CD4-positive, CD25-positive, alpha-beta regulatory T cell (primary cell): Measurements from ENCODE around the gene MEIOB. TPM values are rescaled to one million over a fixed set of nuclear protein-coding genes. Genes with fewer than 3 reads are reported as not detected.
"Not testable (repeated sequence)": the region's sequence is repeated elsewhere in the genome, so short reads cannot be mapped to it uniquely, and the experiment has no call there.

Experiments
- ATAC-seq, 2 donors: fragments of 150-1000 bp; cut with Tn5 transposase; one replicate each; pipeline ENCODE4 v1.10.0; 2021; ENCODE audit warnings: low read depth in 2 of 2, moderate number of reproducible peaks in 2 of 2, moderate library complexity in 1 of 2
- DNase-seq, 3 donors: peaks; one replicate each; pipeline versions ENCODE4 v3.0.0 to v3.0.0-alpha.2; 2012 to 2022; ENCODE audit warnings: mixed read lengths in 1 of 3
- H3K27ac ChIP-seq: one replicate; pipeline ENCODE4 v1.7.0; 2013; ENCODE audit warnings: mild to moderate bottlenecking, low read length; ENCODE audit not compliant: insufficient read depth, poor library complexity, severe bottlenecking
- H3K27me3 ChIP-seq: one replicate; pipeline ENCODE4 v1.7.0; 2013; ENCODE audit warnings: low read length; ENCODE audit not compliant: control insufficient read depth, insufficient read depth
- H3K36me3 ChIP-seq: one replicate; pipeline ENCODE4 v1.7.0; 2013; ENCODE audit warnings: mild to moderate bottlenecking, low read length, moderate library complexity; ENCODE audit not compliant: control insufficient read depth, insufficient read depth
- H3K4me1 ChIP-seq: 2 replicates; pipeline ENCODE4 v1.7.0; 2013; ENCODE audit warnings: mild to moderate bottlenecking, low read length; ENCODE audit not compliant: insufficient read depth, control insufficient read depth, poor library complexity, severe bottlenecking
- H3K4me3 ChIP-seq: one replicate; pipeline ENCODE4 v1.7.0; 2013; ENCODE audit warnings: low read depth, mild to moderate bottlenecking, low read length, moderate library complexity
- H3K9me3 ChIP-seq, 2 experiments: 1 replicate in 1 of 2; 2 replicates in 1 of 2; pipeline ENCODE4 v1.7.0; 2013; ENCODE audit warnings: low read length in 2 of 2, mild to moderate bottlenecking in 1 of 2, moderate library complexity in 1 of 2; ENCODE audit not compliant: control insufficient read depth in 2 of 2
- H3K27ac Mint-ChIP-seq, 3 donors: one replicate each; pipeline ENCODE4 v1.8.0; 2020 to 2022; ENCODE audit warnings: mild to moderate bottlenecking in 3 of 3, mixed read lengths in 3 of 3, moderate library complexity in 2 of 3
- H3K27me3 Mint-ChIP-seq: one replicate; pipeline ENCODE4 v1.8.0; 2022; ENCODE audit warnings: mild to moderate bottlenecking, mixed read lengths
- H3K36me3 Mint-ChIP-seq: one replicate; pipeline ENCODE4 v1.8.0; 2020; ENCODE audit warnings: mixed read lengths
- H3K4me1 Mint-ChIP-seq, 4 donors: one replicate each; pipeline ENCODE4 v1.8.0; 2020 to 2022; ENCODE audit warnings: mixed read lengths in 4 of 4, mild to moderate bottlenecking in 1 of 4
- H3K4me3 Mint-ChIP-seq, 4 donors: one replicate each; pipeline ENCODE4 v1.8.0; 2020 to 2022; ENCODE audit warnings: mild to moderate bottlenecking in 4 of 4, mixed read lengths in 4 of 4, moderate library complexity in 3 of 4
- H3K9me3 Mint-ChIP-seq, 7 donors: one replicate each; pipeline ENCODE4 v1.8.0; 2020 to 2022; ENCODE audit warnings: mixed read lengths in 7 of 7, mild to moderate bottlenecking in 3 of 7, moderate library complexity in 2 of 7
- polyA plus RNA-seq, 4 donors: library from polyadenylated mRNA; unstranded; fragments of 300-500 nt; fragmentation: Illumina TruSeq; gene quantifications; one replicate each; pipeline ENCODE4 v1.2.3, GENCODE V29; 2021
- total RNA-seq: library from RNA; stranded (reverse); gene quantifications from one replicate; pipeline ENCODE4 v1.2.3, GENCODE V29; 2022

The MEIOB gene
- total and polyA plus RNA-seq, 5 donors from 2014 or later = not detected

- Mint-ChIP-seq H3K9me3 (peaks cover 0 to 1% (median 0%) of the 10 kb centered on the region in 7 donors), H3K36me3 (no peaks in the 10 kb centered on the region), H3K27me3 (peaks cover 33% of the 10 kb centered on the region), H3K4me1 (no peaks in the 10 kb centered on the region), H3K27ac (no peak overlapping the region), H3K4me3 (no peak overlapping the region)
- DNase-seq (no peak), ATAC-seq (no peak)
- no peaks in the 10 kb centered on the region for H3K36me3 ChIP-seq
- peaks cover 4% of the 10 kb centered on the region for H3K27me3 ChIP-seq
- no peaks in the 10 kb centered on the region for H3K4me1 ChIP-seq
- H3K9me3 ChIP-seq = no peaks in the 10 kb centered on the region
- H3K4me3 ChIP-seq = no peak overlapping the region
- H3K27ac ChIP-seq = no peak overlapping the region
Observed at GRCh38 chr16:1878256-1878655, 6.3 kb upstream of the MEIOB start.

GRCh38 chr16:1877804-1878203 is 5.8 kb upstream of the MEIOB start:
- Histone ChIP-seq H3K36me3 (no peaks in the 10 kb centered on the region), H3K27me3 (peaks cover 4% of the 10 kb centered on the region), H3K4me3 (no peak overlapping the region), H3K4me1 (no peaks in the 10 kb centered on the region), H3K27ac (no peak overlapping the region), H3K9me3 (no peaks in the 10 kb centered on the region)
- ATAC-seq = no peak
- no peak for DNase-seq
- Mint-ChIP-seq H3K27ac (no peak overlapping the region), H3K36me3 (no peaks in the 10 kb centered on the region), H3K4me3 (no peak overlapping the region), H3K4me1 (no peaks in the 10 kb centered on the region), H3K9me3 (peaks cover 0 to 1% (median 0%) of the 10 kb centered on the region in 7 donors), H3K27me3 (peaks cover 36% of the 10 kb centered on the region)

- Histone ChIP-seq H3K4me3 (no peak overlapping the region), H3K27me3 (peaks cover 4% of the 10 kb centered on the region), H3K27ac (no peak overlapping the region), H3K9me3 (no peaks in the 10 kb centered on the region), H3K36me3 (no peaks in the 10 kb centered on the region), H3K4me1 (no peaks in the 10 kb centered on the region)
- Mint-ChIP-seq H3K27me3 (peaks cover 41% of the 10 kb centered on the region), H3K36me3 (no peaks in the 10 kb centered on the region), H3K9me3 (peaks cover 0 to 3% (median 0%) of the 10 kb centered on the region in 7 donors), H3K27ac (no peak overlapping the region), H3K4me3 (no peak overlapping the region), H3K4me1 (peaks cover 0 to 5% (median 0%) of the 10 kb centered on the region in 4 donors)
- DNase-seq = no peak
- ATAC-seq = no peak
Observed at GRCh38 chr16:1877089-1877488, 5.1 kb upstream of the MEIOB start.

GRCh38 chr16:1876468-1876867 is 4.5 kb upstream of the MEIOB start:
- H3K27ac Mint-ChIP-seq = no peak overlapping the region
- H3K4me3 ChIP-seq = no peak overlapping the region
- H3K4me3 Mint-ChIP-seq = no peak overlapping the region
- peaks cover 4% of the 10 kb centered on the region for H3K27me3 ChIP-seq
- peaks cover 0 to 5% (median 0%) of the 10 kb centered on the region in 4 donors for H3K4me1 Mint-ChIP-seq
- peaks cover 0 to 3% (median 0%) of the 10 kb centered on the region in 7 donors for H3K9me3 Mint-ChIP-seq
- H3K36me3 Mint-ChIP-seq = no peaks in the 10 kb centered on the region
- peaks cover 43% of the 10 kb centered on the region for H3K27me3 Mint-ChIP-seq
- H3K27ac ChIP-seq = no peak overlapping the region
- H3K4me1 ChIP-seq = no peaks in the 10 kb centered on the region
- ATAC-seq = no peak
- peak in 1 of 3 donors; percentile 28 for DNase-seq
- no peaks in the 10 kb centered on the region for H3K9me3 ChIP-seq
- no peaks in the 10 kb centered on the region for H3K36me3 ChIP-seq

GRCh38 chr16:1876066-1876465 is 4.1 kb upstream of the MEIOB start:
- H3K27ac ChIP-seq, H3K27ac Mint-ChIP-seq, H3K36me3 ChIP-seq, H3K4me3 Mint-ChIP-seq, H3K9me3 Mint-ChIP-seq, ATAC-seq, H3K27me3 ChIP-seq, H3K36me3 Mint-ChIP-seq, DNase-seq, H3K4me1 Mint-ChIP-seq, H3K9me3 ChIP-seq, H3K4me3 ChIP-seq, H3K4me1 ChIP-seq: not testable (repeated sequence)
- peaks cover 43% of the 10 kb centered on the region for H3K27me3 Mint-ChIP-seq

GRCh38 chr16:1874854-1875253 is 2.9 kb upstream of the MEIOB start:
- DNase-seq (no peak), ATAC-seq (no peak)
- Mint-ChIP-seq H3K36me3 (no peaks in the 10 kb centered on the region), H3K9me3 (peaks cover 0 to 3% (median 0%) of the 10 kb centered on the region in 7 donors), H3K4me3 (no peak overlapping the region), H3K4me1 (peaks cover 0 to 5% (median 0%) of the 10 kb centered on the region in 4 donors), H3K27me3 (peaks cover 49% of the 10 kb centered on the region), H3K27ac (no peak overlapping the region)
- Histone ChIP-seq H3K9me3 (no peaks in the 10 kb centered on the region), H3K36me3 (no peaks in the 10 kb centered on the region), H3K27me3 (peaks cover 4% of the 10 kb centered on the region), H3K27ac (no peak overlapping the region), H3K4me1 (no peaks in the 10 kb centered on the region), H3K4me3 (no peak overlapping the region)

- Histone ChIP-seq H3K9me3 (no peaks in the 10 kb centered on the region), H3K4me3 (no peak overlapping the region), H3K36me3 (no peaks in the 10 kb centered on the region), H3K27me3 (no peaks in the 10 kb centered on the region), H3K27ac (no peak overlapping the region), H3K4me1 (no peaks in the 10 kb centered on the region)
- no peaks in the 10 kb centered on the region for H3K36me3 Mint-ChIP-seq
- peaks cover 41% of the 10 kb centered on the region for H3K27me3 Mint-ChIP-seq
- H3K9me3 Mint-ChIP-seq = peaks cover 0 to 3% (median 0%) of the 10 kb centered on the region in 7 donors
- H3K4me1 Mint-ChIP-seq = peaks cover 0 to 5% (median 0%) of the 10 kb centered on the region in 4 donors
- no peak overlapping the region for H3K4me3 Mint-ChIP-seq
- DNase-seq = no peak
- ATAC-seq = no peak
- no peak overlapping the region for H3K27ac Mint-ChIP-seq
Observed at GRCh38 chr16:1870365-1871082, 1.4 kb downstream of the MEIOB start.
